Measurements from ENCODE around the gene PTAR1. TPM values are rescaled to one million over a fixed set of nuclear protein-coding genes. Genes with fewer than 3 reads are reported as not detected.

PTAR1 gene
- total and polyA plus RNA-seq, 12 donors = 3.9 to 30.2 (median 23.6) TPM

DNA sequence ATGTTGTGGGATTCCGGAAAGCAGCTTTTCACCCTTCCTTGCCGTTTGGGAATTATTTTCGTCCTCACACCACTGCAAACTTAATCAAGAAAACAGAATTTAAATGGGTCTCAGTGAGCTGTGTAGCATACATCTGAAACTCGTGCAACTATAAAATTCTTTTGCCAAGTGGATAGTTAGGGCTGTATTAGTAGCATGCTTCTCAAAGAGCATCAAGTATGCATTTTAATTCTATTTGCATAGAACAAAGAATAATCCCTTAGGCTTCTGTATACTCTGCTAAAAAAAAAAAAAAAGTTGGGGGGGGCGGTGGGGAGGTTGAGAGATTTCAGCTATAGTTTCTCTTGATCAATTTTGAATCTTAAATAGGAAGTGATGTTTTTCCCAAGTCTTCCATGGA is 75.9 kb downstream of the PTAR1 start:
- TF ChIP-seq, protein P1, sequence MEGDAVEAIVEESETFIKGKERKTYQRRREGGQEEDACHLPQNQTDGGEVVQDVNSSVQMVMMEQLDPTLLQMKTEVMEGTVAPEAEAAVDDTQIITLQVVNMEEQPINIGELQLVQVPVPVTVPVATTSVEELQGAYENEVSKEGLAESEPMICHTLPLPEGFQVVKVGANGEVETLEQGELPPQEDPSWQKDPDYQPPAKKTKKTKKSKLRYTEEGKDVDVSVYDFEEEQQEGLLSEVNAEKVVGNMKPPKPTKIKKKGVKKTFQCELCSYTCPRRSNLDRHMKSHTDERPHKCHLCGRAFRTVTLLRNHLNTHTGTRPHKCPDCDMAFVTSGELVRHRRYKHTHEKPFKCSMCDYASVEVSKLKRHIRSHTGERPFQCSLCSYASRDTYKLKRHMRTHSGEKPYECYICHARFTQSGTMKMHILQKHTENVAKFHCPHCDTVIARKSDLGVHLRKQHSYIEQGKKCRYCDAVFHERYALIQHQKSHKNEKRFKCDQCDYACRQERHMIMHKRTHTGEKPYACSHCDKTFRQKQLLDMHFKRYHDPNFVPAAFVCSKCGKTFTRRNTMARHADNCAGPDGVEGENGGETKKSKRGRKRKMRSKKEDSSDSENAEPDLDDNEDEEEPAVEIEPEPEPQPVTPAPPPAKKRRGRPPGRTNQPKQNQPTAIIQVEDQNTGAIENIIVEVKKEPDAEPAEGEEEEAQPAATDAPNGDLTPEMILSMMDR (IDR thresholded peaks at IDR 0.05) = no peak
- Histone ChIP-seq H3K27ac (no peak overlapping the region), H3K4me3 (no peak overlapping the region), H3K27me3 (no peaks in the 10 kb centered on the region), H3K9me3 (no peaks in the 10 kb centered on the region), H3K36me3 (no peaks in the 10 kb centered on the region), H3K4me1 (no peaks in the 10 kb centered on the region)
- WGBS, 2 donors = 73 to 76% methylated on average over 5 of the region's 5 CpGs
- intact Hi-C loops (cut with DNase I) = no loop called here
- no peak for ATAC-seq
- DNase-seq = no peak

DNA sequence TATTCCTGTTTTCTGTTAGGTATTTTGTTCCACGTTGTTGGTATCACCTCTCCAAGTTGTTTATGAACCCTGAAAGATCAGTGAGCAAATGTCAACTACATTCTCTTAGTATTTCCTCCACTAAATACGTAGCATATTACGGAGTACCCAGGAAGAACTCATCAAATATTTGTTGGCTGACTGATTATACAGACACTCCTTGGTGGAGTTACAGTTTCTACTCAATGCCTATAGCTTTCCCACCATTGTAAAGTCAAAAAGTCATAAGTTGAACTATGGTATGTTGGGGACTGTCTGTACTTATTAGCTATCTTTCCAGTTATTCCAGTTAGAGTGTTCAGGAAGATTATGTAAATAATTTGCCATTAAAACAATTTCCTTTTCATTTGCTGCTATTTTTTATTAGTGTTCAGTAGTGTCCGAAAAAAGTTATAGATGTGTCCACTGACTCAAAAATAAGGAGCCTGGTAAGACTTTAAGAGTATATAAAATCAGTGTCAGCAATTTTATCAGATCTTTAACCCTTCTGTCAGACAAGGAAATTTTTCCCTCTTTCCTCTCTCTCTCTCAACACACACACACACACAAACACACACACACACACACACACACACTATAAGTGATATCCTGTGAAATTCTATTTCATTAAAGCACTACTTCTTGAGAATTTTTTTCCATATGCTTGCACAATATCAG is 80.8 kb downstream of the PTAR1 start:
- TF ChIP-seq, protein P1 (IDR thresholded peaks at IDR 0.05) = no peak
- H3K27ac ChIP-seq = no peak overlapping the region
- no peaks in the 10 kb centered on the region for H3K36me3 ChIP-seq
- intact Hi-C loops (cut with DNase I) = loop anchor here in 6 of 10 donors (5.0 to 10.0 kb wide), 4 partner anchors 66 to 254 kb away; no protein-coding TSS in a partner anchor
- no peaks in the 10 kb centered on the region for H3K27me3 ChIP-seq
- no peak for ATAC-seq
- DNase-seq = no peak
- H3K4me3 ChIP-seq = no peak overlapping the region
- no peaks in the 10 kb centered on the region for H3K9me3 ChIP-seq
- WGBS, 2 donors = 84 to 85% methylated on average over 4 of the region's 4 CpGs
- H3K4me1 ChIP-seq = peaks cover 0 to 8% (median 0%) of the 10 kb centered on the region in 9 donors

DNA sequence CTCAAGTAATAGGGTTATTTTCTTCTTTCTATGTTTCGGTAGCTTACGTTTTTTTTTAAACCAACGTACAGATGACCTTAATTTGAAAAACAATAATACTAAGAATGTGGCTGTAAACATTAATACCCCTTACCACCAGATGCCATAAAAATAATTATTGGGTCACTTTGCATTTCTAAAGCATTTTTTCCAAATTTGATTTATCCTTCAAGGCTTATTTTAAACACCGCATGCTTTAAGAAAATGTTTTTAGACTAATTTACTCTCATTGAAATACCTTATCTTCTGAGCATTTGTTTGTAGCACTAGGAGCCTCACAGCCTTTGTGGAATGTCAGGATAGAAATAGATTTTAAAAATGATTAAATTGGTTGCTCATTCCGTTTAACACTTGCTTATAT is 81.9 kb downstream of the PTAR1 start:
- ATAC-seq = no peak
- 85 to 87% methylated on average over 5 of the region's 5 CpGs for WGBS, 2 donors
- Histone ChIP-seq H3K27ac (no peak overlapping the region), H3K9me3 (no peaks in the 10 kb centered on the region), H3K4me1 (peaks cover 0 to 16% (median 8%) of the 10 kb centered on the region in 9 donors), H3K27me3 (peaks cover 0 to 7% (median 0%) of the 10 kb centered on the region in 7 donors), H3K4me3 (no peak overlapping the region), H3K36me3 (no peaks in the 10 kb centered on the region)
- intact Hi-C loops (cut with DNase I) = loop anchor here in 6 of 10 donors (5.0 to 10.0 kb wide), 4 partner anchors 67 to 253 kb away; no protein-coding TSS in a partner anchor
- DNase-seq = no peak
- TF ChIP-seq, protein P1 (IDR thresholded peaks at IDR 0.05) = no peak

DNA sequence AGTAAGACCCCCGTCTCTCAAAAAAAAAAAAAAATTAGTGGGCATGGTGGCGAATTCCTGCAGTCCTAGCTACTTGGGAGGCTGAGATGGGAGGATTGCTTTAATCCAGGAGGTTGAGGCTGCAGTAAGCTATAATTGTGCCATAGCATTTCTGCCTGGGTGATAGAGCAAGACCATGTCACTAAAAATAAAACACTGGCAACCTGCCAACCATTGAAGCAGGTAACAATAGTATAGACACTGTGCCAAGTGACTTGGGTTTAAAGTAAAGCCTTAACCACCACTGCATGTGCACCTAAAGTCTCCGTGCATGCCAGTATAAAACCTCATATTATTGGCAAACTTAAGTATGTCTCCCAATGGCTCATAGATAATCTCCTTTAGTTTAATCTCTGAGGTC is 84.2 kb downstream of the PTAR1 start:
- Histone ChIP-seq H3K36me3 (no peaks in the 10 kb centered on the region), H3K4me3 (no peak overlapping the region), H3K27me3 (peaks cover 0 to 16% (median 0%) of the 10 kb centered on the region in 7 donors), H3K4me1 (peaks cover 5 to 30% (median 14%) of the 10 kb centered on the region in 9 donors), H3K9me3 (no peaks in the 10 kb centered on the region), H3K27ac (no peak overlapping the region)
- no peak for ATAC-seq
- TF ChIP-seq, protein P1 (IDR thresholded peaks at IDR 0.05) = no peak
- WGBS, 2 donors = 84 to 93% methylated on average over 3 of the region's 3 CpGs
- DNase-seq = no peak
- intact Hi-C loops (cut with DNase I) = loop anchor here in 6 of 10 donors (5.0 to 10.0 kb wide), 4 partner anchors 69 to 251 kb away; no protein-coding TSS in a partner anchor

Data from heart right ventricle (tissue), 16 donors.